Prostate gland (tissue), 2 donors: Measurements from ENCODE around the gene TRDMT1. TPM values are rescaled to one million over a fixed set of nuclear protein-coding genes. Genes with fewer than 3 reads are reported as not detected.

ENCODE experiments used
- DNase-seq: peaks from one replicate; pipeline ENCODE4 v3.0.0-alpha.2; 2019; ENCODE audit warnings: low spot score
- H3K27ac ChIP-seq, 2 donors: fragments of 200-600 bp; sonication (generic); 2 replicates each; pipeline ENCODE4 v1.5.1; 2017 to 2019
- H3K27me3 ChIP-seq: fragments of 200-600 bp; sonication (generic); replicated peaks from 2 replicates; pipeline ENCODE4 v1.5.1; 2019; ENCODE audit not compliant: insufficient read depth
- H3K36me3 ChIP-seq, 2 donors: fragments of 200-600 bp; sonication (generic); 1 replicate in 1 of 2; 2 replicates in 1 of 2; pipeline versions ENCODE4 v1.5.1 to v1.8.1; 2017 to 2019
- H3K4me1 ChIP-seq: fragments of 200-600 bp; sonication (generic); replicated peaks from 2 replicates; pipeline ENCODE4 v1.5.1; 2019
- H3K4me3 ChIP-seq, 2 donors: fragments of 200-600 bp; sonication (generic); 2 replicates each; pipeline ENCODE4 v1.5.1; 2017 to 2019
- H3K9me3 ChIP-seq: fragments of 200-600 bp; sonication (generic); 2 replicates; pipeline ENCODE4 v1.5.1; 2017
- POLR2A ChIP-seq: fragments of 450-650 bp; IDR thresholded peaks from one replicate; pipeline ENCODE4 v1.6.1; 2016; ENCODE audit warnings: antibody characterized with exemption, mild to moderate bottlenecking
- POLR2AphosphoS5 ChIP-seq: sonication (generic); formaldehyde crosslinking; IDR thresholded peaks from one replicate; pipeline ENCODE4 v1.6.1; 2017; ENCODE audit warnings: antibody characterized with exemption
- WGBS: methylation state at CpG from one replicate; pipeline ENCODE4 v1.1.5; 2018; 5-methylcytosine and 5-hydroxymethylcytosine counted together
- intact Hi-C: fragments of 100-400 bp; cut with DNase I; formaldehyde crosslinking; loops from one replicate; pipeline ENCODE4 v1.14.2; 2022
- total RNA-seq, 2 donors: library from RNA; depleted of rRNA; stranded (reverse); fragments of >200 nt; gene quantifications; one replicate each; pipeline ENCODE4 v1.1.0, GENCODE V29; 2016
- TF ChIP-seq, protein P1 (sequence below), 4 experiments: fragments of 200-600 bp in 2 of 4; fragments of 450-650 bp in 2 of 4; sonication (generic) in 2 of 4; IDR thresholded peaks; 1 replicate in 3 of 4; 2 replicates in 1 of 4; pipeline ENCODE4 v1.5.1; 2016 to 2019; ENCODE audit warnings: antibody characterized with exemption in 4 of 4, mild to moderate bottlenecking in 2 of 4, moderate library complexity in 2 of 4

Gene TRDMT1
- total RNA-seq, 2 donors from 2014 or later: 6.5 to 9.9 TPM

DNA sequence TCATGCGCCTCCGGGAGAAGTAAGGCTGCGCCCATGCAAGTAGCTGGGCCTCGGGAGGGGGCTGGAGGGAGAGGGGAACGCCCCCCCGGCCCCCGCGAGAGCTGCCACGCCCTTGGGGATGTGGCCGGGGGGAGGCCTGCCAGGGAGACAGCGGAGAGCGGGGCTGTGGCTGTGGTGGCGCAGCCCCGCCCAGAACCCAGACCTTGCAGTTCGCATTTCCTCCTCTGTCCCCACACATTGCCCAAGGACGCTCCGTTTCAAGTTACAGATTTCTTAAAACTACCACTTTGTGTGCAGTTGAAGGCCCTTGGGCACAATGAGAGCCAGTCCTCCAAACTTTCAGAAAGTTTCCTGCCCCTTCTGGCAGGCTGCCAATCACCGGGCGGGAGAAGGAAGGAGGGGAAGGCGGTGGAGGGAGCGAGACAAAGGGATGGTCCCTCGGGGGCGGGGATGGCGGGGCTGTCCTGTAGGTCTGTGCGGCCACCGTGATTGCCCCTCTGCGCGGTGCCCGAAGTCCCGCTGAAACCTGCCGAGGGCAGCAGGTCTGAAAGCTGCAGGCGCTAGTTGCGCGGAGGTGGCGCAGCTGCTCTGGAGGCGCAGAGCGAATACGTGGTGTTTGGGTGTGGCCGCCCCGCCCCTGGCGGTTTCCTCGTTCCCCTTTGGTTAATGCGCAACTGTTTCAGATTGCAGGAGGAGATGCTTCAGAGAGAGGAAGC, 28.7 kb upstream of the TRDMT1 start:
- Histone ChIP-seq H3K9me3 (no peaks in the 10 kb centered on the region), H3K27me3 (no peaks in the 10 kb centered on the region), H3K4me3 (peak overlapping the region; percentile 60), H3K4me1 (no peaks in the 10 kb centered on the region), H3K36me3 (peaks cover 3 to 5% of the 10 kb centered on the region in 2 donors), H3K27ac (peak overlapping the region; percentile 85)
- intact Hi-C loops: no loop called here
- peak; percentile 74 for DNase-seq
- TF ChIP-seq, protein P1, sequence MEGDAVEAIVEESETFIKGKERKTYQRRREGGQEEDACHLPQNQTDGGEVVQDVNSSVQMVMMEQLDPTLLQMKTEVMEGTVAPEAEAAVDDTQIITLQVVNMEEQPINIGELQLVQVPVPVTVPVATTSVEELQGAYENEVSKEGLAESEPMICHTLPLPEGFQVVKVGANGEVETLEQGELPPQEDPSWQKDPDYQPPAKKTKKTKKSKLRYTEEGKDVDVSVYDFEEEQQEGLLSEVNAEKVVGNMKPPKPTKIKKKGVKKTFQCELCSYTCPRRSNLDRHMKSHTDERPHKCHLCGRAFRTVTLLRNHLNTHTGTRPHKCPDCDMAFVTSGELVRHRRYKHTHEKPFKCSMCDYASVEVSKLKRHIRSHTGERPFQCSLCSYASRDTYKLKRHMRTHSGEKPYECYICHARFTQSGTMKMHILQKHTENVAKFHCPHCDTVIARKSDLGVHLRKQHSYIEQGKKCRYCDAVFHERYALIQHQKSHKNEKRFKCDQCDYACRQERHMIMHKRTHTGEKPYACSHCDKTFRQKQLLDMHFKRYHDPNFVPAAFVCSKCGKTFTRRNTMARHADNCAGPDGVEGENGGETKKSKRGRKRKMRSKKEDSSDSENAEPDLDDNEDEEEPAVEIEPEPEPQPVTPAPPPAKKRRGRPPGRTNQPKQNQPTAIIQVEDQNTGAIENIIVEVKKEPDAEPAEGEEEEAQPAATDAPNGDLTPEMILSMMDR (IDR thresholded peaks at IDR 0.05): peak in 1 of 4 experiments; percentile 24
- TF ChIP-seq POLR2AphosphoS5: no peak
- WGBS: under 1% methylated on average over 42 of the region's 43 CpGs

DNA sequence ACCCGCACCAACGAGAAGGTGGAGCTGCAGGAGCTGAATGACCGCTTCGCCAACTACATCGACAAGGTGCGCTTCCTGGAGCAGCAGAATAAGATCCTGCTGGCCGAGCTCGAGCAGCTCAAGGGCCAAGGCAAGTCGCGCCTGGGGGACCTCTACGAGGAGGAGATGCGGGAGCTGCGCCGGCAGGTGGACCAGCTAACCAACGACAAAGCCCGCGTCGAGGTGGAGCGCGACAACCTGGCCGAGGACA, 28.2 kb upstream of the TRDMT1 start:
- intact Hi-C loops: no loop called here
- H3K4me3 ChIP-seq: peak overlapping the region; percentile 60
- 4% methylated on average over 21 of the region's 21 CpGs for WGBS

DNA sequence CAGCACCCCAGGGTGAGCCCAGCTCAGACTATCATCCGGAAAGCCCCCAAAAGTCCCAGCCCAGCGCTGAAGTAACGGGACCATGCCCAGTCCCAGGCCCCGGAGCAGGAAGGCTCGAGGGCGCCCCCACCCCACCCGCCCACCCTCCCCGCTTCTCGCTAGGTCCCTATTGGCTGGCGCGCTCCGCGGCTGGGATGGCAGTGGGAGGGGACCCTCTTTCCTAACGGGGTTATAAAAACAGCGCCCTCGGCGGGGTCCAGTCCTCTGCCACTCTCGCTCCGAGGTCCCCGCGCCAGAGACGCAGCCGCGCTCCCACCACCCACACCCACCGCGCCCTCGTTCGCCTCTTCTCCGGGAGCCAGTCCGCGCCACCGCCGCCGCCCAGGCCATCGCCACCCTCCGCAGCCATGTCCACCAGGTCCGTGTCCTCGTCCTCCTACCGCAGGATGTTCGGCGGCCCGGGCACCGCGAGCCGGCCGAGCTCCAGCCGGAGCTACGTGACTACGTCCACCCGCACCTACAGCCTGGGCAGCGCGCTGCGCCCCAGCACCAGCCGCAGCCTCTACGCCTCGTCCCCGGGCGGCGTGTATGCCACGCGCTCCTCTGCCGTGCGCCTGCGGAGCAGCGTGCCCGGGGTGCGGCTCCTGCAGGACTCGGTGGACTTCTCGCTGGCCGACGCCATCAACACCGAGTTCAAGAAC, 27.7 kb upstream of the TRDMT1 start:
- H3K9me3 ChIP-seq: no peaks in the 10 kb centered on the region
- H3K27ac ChIP-seq: peak overlapping the region; percentile 85
- under 1% methylated on average over 42 of the region's 72 CpGs for WGBS
- TF ChIP-seq, protein P1 (IDR thresholded peaks at IDR 0.05): peak in 1 of 4 experiments; percentile 4
- TF ChIP-seq POLR2A: no peak
- H3K4me1 ChIP-seq: no peaks in the 10 kb centered on the region
- intact Hi-C loops: no loop called here
- H3K36me3 ChIP-seq: peaks cover 0 to 5% of the 10 kb centered on the region in 2 donors
- peak overlapping the region; percentile 60 for H3K4me3 ChIP-seq
- H3K27me3 ChIP-seq: no peaks in the 10 kb centered on the region
- peak; percentile 49 for DNase-seq

More for the DNA sequence above, 28.2 kb upstream of the TRDMT1 start:
- Histone ChIP-seq H3K27ac (peak overlapping the region; percentile 85), H3K9me3 (no peaks in the 10 kb centered on the region), H3K36me3 (peaks cover 3 to 5% of the 10 kb centered on the region in 2 donors), H3K4me1 (no peaks in the 10 kb centered on the region), H3K27me3 (no peaks in the 10 kb centered on the region)
- no peak for DNase-seq
- TF ChIP-seq POLR2AphosphoS5 (no peak), POLR2A (no peak)
- TF ChIP-seq, protein P1 (IDR thresholded peaks at IDR 0.05): no peak

DNA sequence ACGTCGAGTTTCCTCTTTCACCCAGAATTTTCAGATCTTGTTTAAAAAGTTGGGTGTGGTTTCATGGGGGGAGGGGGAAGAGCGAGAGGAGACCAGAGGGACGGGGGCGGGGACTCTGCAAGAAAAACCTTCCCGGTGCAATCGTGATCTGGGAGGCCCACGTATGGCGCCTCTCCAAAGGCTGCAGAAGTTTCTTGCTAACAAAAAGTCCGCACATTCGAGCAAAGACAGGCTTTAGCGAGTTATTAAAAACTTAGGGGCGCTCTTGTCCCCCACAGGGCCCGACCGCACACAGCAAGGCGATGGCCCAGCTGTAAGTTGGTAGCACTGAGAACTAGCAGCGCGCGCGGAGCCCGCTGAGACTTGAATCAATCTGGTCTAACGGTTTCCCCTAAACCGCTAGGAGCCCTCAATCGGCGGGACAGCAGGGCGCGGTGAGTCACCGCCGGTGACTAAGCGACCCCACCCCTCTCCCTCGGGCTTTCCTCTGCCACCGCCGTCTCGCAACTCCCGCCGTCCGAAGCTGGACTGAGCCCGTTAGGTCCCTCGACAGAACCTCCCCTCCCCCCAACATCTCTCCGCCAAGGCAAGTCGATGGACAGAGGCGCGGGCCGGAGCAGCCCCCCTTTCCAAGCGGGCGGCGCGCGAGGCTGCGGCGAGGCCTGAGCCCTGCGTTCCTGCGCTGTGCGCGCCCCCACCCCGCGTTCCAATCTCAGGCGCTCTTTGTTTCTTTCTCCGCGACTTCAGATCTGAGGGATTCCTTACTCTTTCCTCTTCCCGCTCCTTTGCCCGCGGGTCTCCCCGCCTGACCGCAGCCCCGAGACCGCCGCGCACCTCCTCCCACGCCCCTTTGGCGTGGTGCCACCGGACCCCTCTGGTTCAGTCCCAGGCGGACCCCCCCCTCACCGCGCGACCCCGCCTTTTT, 26.9 kb upstream of the TRDMT1 start, which contains the start of gene VIM:
VIM (plus strand) TSS at position 151 of the 925 bp plus-strand sequence. CDS start 1,182 bp downstream, outside the sequence.
- intact Hi-C loops: loop anchor here (1.0 kb wide), 1 partner anchor 27 kb away; the partner anchor contains the start of gene TRDMT1
- WGBS: under 1% methylated on average over 77 of the region's 77 CpGs
- TF ChIP-seq, protein P1 (IDR thresholded peaks at IDR 0.05): peak in 2 of 4 experiments; percentile 8 to 13
- no peak for TF ChIP-seq POLR2A
- peak; percentile 22 for TF ChIP-seq POLR2AphosphoS5
- H3K9me3 ChIP-seq: no peaks in the 10 kb centered on the region
- no peaks in the 10 kb centered on the region for H3K4me1 ChIP-seq
- H3K27me3 ChIP-seq: no peaks in the 10 kb centered on the region
- peak within 1 kb of the TSS; percentile 85 for H3K27ac ChIP-seq
- DNase-seq: peak; percentile 46
- peaks cover 0 to 5% of the 10 kb centered on the region in 2 donors for H3K36me3 ChIP-seq
- peak within 1 kb of the TSS; percentile 60 for H3K4me3 ChIP-seq
